ENCODE data around the gene SMIM27. TPM values are rescaled to one million over a fixed set of nuclear protein-coding genes. Genes with fewer than 3 reads are reported as not detected.

Gene SMIM27
- total and polyA plus RNA-seq, 9 of the 15 experiments (the other 6 are each of a cell fraction or from before 2014, with no cell fraction given), result 2.9 to 16.1 (median 7.9) TPM

GRCh38 chr9:32590898-32591297 is 38.8 kb downstream of the SMIM27 start:
- no peak overlapping the region for H3K27ac ChIP-seq (ENCODE audit: extremely low read depth, low read depth, low read length)
- H2AFZ ChIP-seq (ENCODE audit: low read depth, low read length), result no peak overlapping the region
- H3K4me1 ChIP-seq (replicated peaks in 1 of 2; ENCODE audit: control insufficient read depth in 2 of 2, insufficient read depth in 2 of 2, low read length in 2 of 2), result no peaks in the 10 kb centered on the region
- intact Hi-C loops (cut with micrococcal nuclease), result no loop called here
- no peak for DNase-seq (ENCODE audit: extremely low read depth in 1 of 4, low spot score in 3 of 4)
- no peaks in the 10 kb centered on the region for H3K9me1 ChIP-seq (ENCODE audit: control insufficient read depth, insufficient read depth, low read length)
- in situ Hi-C loops (cut with MboI), result no loop called here
- H4K20me1 ChIP-seq (replicated peaks; ENCODE audit: control insufficient read depth, insufficient read depth, low read length), result no peaks in the 10 kb centered on the region
- H3K79me2 ChIP-seq (ENCODE audit: control insufficient read depth, insufficient read depth, low read length), result no peaks in the 10 kb centered on the region
- WGBS (ENCODE audit: insufficient coverage, low coverage, missing lambda C conversion rate), result 14% methylated on average over 1 of the region's 1 CpG
- TF ChIP-seq ZNF444 (CRISPR knock-in tag; IDR thresholded peaks at IDR 0.05), result no peak
- TF ChIP-seq SMARCC2 (IDR thresholded peaks at IDR 0.05; ENCODE audit: low read depth), result no peak
- TF ChIP-seq NR2C2 (CRISPR knock-in tag; IDR thresholded peaks at IDR 0.05), result no peak
- no peak for TF ChIP-seq NR2C2 (tag; IDR thresholded peaks at IDR 0.05)
- TF ChIP-seq WHSC1 (IDR thresholded peaks at IDR 0.05; ENCODE audit: low read length), result no peak
- no peak for TF ChIP-seq RCOR1 (IDR thresholded peaks at IDR 0.05; ENCODE audit: borderline replicate concordance in 1 of 2, low read depth in 2 of 2, low read length in 2 of 2)
- TF ChIP-seq HSF4 (CRISPR knock-in tag; IDR thresholded peaks at IDR 0.05; ENCODE audit: borderline replicate concordance), result no peak
- no peak for TF ChIP-seq BRD4 (IDR thresholded peaks at IDR 0.05)
- TF ChIP-seq EP400 (IDR thresholded peaks at IDR 0.05), result no peak
- no peak for TF ChIP-seq RB1 (IDR thresholded peaks at IDR 0.05; ENCODE audit: low read depth)
- no peak for TF ChIP-seq CREB1 (IDR thresholded peaks at IDR 0.05)
- no peak for TF ChIP-seq CREB1 (CRISPR knock-in tag; IDR thresholded peaks at IDR 0.05)
- no peak for TF ChIP-seq ZBTB26 (CRISPR knock-in tag; IDR thresholded peaks at IDR 0.05)
- no peak for TF ChIP-seq SRF (CRISPR knock-in tag; IDR thresholded peaks at IDR 0.05)
- TF ChIP-seq COPS2 (conservative IDR thresholded peaks at IDR 0.05), result no peak
- no peak for TF ChIP-seq TCF7L2 (IDR thresholded peaks at IDR 0.05; ENCODE audit: low read depth, low read length)
- no peak for TF ChIP-seq TAF7 (tag; IDR thresholded peaks at IDR 0.05)
- no peak for TF ChIP-seq GATAD2B (IDR thresholded peaks at IDR 0.05; ENCODE audit: borderline replicate concordance)
- TF ChIP-seq, protein P1, sequence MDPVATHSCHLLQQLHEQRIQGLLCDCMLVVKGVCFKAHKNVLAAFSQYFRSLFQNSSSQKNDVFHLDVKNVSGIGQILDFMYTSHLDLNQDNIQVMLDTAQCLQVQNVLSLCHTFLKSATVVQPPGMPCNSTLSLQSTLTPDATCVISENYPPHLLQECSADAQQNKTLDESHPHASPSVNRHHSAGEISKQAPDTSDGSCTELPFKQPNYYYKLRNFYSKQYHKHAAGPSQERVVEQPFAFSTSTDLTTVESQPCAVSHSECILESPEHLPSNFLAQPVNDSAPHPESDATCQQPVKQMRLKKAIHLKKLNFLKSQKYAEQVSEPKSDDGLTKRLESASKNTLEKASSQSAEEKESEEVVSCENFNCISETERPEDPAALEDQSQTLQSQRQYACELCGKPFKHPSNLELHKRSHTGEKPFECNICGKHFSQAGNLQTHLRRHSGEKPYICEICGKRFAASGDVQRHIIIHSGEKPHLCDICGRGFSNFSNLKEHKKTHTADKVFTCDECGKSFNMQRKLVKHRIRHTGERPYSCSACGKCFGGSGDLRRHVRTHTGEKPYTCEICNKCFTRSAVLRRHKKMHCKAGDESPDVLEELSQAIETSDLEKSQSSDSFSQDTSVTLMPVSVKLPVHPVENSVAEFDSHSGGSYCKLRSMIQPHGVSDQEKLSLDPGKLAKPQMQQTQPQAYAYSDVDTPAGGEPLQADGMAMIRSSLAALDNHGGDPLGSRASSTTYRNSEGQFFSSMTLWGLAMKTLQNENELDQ (CRISPR knock-in tag; IDR thresholded peaks at IDR 0.05; ENCODE audit: borderline replicate concordance), result no peak
- no peak for TF ChIP-seq HEY1 (CRISPR knock-in tag; IDR thresholded peaks at IDR 0.05; ENCODE audit: borderline replicate concordance)
- no peak for TF ChIP-seq FOXA1 (IDR thresholded peaks at IDR 0.05; ENCODE audit: borderline replicate concordance)
- no peak overlapping the region for H3K9ac ChIP-seq (ENCODE audit: insufficient read depth in 1 of 2, low read depth in 2 of 2, low read length in 2 of 2)
- no peaks in the 10 kb centered on the region for H3K36me3 ChIP-seq (ENCODE audit: control insufficient read depth, insufficient read depth, low read length)
- BruUV-seq (replicated peaks), result no TSS peak
- ChIA-PET CTCF (ENCODE audit: low intra/inter-chr PET ratio) (no interaction called here), POLR2A (interaction anchor here (1.4 kb wide), 1 partner anchor 11 kb away, joined by 4 read pairs; no protein-coding TSS in a partner anchor)
- no peaks in the 10 kb centered on the region; a peak in 1 of 5 replicates for H3K27me3 ChIP-seq (ENCODE audit: control insufficient read depth in 2 of 2, insufficient read depth in 2 of 2, low read length in 2 of 2)
- H3K4me3 ChIP-seq, result no peak overlapping the region
- ATAC-seq, result no peak
- H3K4me2 ChIP-seq (ENCODE audit: insufficient read depth, low read length), result no peak overlapping the region
- no peaks in the 10 kb centered on the region for H3K9me3 ChIP-seq (replicated peaks; ENCODE audit: control insufficient read depth, insufficient read depth, low read depth, low read length)
- FAIRE-seq, result no peak
